ENCODE results near the gene CCDC187. TPM values are rescaled to one million over a fixed set of nuclear protein-coding genes. Genes with fewer than 3 reads are reported as not detected.

Gene CCDC187
- total RNA-seq, 1 donor from 2014 or later: not detected

DNA sequence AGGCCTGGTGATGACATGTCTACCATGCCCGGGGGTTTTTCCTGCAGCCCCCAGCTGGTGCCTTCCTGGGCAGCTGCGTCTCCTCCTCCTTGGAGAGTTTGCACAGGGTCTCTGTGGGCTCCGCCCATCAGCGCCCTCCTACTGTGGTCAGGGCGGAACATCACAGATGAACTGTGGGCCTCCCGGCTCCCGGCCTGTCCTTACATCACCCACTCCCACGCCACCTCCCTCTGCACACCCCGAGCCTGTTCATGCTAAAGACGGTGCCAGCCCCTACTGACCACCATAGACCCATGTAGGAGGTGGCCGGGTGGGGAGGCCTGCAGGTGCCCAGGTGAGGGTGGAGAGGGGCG, 36.0 kb upstream of the CCDC187 start:
- no peak for DNase-seq (ENCODE audit: low read depth, low spot score)

DNA sequence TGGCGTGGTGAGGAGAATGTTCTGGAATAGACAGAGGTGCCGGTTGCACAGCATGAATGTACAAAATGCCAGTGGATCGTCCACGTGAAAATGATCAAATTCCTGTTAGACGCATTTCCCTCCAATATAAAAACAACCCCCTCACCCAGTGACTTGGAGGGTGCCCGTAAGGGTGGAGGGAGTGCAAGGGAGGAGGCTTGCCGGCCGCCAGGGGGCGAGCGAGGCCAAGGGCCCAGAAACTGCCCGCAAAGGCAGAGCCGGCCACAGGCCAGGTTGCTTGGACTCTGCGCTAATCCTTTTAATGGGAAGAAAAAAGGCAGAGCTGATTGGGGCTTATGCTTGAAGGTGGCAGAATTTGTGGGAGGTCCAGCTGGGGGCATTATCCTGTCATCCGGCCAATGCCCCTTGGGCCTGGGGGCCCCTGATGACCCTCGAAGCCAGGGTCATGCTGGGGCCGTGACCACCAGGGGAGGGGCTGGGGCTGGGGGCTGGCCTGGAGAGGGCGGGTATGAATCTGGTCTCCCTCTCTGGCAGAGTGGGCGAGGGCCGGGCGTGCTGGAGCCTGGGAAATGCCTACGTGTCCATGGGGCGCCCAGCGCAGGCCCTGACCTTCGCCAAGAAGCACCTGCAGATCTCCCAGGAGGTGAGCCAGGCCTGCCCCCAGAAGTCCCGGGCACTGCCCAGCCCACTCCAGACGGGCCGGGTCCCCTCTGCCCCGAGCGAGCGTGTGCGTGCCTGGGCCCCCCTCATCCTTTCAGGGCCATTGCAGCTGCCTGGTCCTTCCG, 35.5 kb upstream of the CCDC187 start:
- peak; percentile 29 for DNase-seq (ENCODE audit: low read depth, low spot score)

DNA sequence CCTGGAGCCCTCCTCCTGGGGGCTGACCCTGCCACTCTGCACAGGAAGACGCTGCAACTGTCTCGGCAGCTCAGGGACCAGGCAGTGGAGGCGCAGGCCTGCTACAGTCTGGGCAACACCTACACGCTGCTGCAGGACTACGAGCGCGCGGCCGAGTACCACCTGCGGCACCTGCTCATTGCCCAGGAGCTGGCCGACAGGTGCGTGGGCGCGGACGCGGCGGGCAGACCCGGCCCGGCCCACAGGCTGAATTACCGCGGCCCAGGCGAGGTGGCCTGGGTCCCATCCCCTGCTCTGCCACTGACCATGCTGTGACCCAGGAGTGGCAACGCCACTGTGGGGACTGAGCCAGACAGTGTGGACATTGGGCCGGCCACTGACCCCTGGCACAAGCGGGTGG, 34.6 kb upstream of the CCDC187 start:
- no peak for DNase-seq (ENCODE audit: low read depth, low spot score)

- DNase-seq (ENCODE audit: low read depth, low spot score): no peak
Observed at GRCh38 chr9:136337416-136338395, 33.8 kb upstream of the CCDC187 start.

GRCh38 chr9:136336881-136337280, 33.0 kb upstream of the CCDC187 start:
- DNase-seq (ENCODE audit: low read depth, low spot score): no peak

- no peak for DNase-seq (ENCODE audit: low read depth, low spot score)
Observed at GRCh38 chr9:136336156-136336870, 32.4 kb upstream of the CCDC187 start.

GRCh38 chr9:136335296-136336155, 31.6 kb upstream of the CCDC187 start:
- DNase-seq (ENCODE audit: low read depth, low spot score): no peak

DNA sequence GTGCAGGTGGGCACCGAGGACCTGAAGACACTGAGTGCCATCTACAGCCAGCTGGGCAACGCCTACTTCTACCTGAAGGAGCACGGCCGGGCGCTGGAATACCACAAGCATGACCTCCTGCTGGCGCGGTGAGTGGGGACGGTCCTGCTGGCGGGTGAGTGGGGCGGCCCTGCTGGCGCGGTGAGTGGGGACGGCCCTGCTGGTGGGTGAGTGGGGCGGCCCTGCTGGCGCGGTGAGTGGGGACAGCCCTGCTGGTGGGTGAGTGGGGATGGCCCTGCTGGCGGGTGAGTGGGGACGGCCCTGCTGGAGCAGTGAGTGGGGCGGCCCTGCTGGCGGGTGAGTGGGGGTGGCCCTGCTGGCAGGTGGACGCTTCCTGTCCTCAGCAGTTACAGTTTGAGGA, 30.6 kb upstream of the CCDC187 start:
- DNase-seq (ENCODE audit: low read depth, low spot score): no peak

DNA sequence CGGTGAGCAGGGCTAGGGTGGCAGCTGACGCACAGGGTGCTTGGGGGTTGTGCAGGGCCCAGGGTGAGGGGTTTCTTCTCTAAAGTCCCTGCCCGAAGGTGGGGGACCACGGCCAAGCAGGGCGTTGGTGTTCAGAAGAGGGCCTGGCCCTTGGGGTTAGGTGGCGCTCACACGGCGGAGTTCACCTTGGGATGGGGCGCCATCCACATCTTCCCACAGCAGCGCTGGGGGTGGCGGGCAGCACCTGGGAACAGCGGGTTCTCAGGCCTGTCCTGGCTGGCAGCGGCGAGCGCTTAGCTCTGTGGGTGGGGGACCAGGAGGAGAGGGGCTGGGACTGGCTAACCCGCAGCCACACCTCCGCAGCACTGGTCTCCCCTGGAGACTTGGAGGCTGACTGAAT, 29.6 kb upstream of the CCDC187 start:
- DNase-seq (ENCODE audit: low read depth, low spot score): no peak

- DNase-seq (ENCODE audit: low read depth, low spot score): no peak
Observed at GRCh38 chr9:136333045-136333444, 29.2 kb upstream of the CCDC187 start.

GRCh38 chr9:136332482-136332983, 28.6 kb upstream of the CCDC187 start:
- no peak for DNase-seq (ENCODE audit: low read depth, low spot score)

DNA sequence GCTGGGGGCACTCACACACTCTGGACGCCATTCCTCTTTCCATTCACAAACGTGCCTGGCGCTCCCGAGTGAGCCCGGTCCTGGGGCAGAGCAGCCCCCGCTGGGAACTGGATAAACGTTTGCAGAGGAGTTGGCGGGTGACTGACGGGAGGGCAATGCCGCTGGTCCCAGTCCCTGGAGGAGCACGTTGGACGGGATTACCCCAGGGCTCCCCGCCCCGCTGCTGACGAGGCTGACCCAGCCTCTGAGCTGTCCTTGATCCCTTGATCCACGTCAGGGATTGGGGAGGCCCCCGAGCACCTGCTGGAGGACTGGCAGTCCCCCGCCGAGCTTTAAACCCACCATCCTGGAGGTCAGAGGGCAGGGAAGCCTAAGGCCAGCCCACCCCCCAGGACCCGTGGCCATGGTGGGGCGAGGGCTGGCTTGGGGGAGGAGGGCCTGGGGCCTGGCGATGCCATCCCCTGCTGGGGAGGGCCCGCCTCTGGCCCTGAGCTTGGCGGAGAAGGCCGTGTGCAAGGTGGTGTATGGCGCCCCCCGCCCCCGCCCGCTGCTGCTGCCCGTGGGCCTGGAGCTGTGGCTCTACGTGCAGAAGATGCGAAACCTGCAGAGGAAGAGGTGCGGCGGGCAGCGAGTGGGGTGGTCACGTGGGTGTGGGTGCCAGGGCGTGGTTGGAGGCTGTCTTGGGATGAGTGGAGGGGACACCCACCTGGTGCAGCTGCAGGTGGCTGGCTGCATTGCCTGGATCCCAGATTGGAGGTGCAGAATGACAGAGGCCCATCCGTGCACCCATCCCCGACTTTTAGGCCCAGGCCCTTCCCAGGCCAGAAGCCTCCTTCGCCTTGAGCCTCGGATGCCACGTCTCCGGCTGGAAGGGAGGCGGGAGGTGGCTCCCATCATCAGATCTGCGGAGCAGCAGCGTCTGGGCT, 27.9 kb upstream of the CCDC187 start:
- no peak for DNase-seq (ENCODE audit: low read depth, low spot score)

DNA sequence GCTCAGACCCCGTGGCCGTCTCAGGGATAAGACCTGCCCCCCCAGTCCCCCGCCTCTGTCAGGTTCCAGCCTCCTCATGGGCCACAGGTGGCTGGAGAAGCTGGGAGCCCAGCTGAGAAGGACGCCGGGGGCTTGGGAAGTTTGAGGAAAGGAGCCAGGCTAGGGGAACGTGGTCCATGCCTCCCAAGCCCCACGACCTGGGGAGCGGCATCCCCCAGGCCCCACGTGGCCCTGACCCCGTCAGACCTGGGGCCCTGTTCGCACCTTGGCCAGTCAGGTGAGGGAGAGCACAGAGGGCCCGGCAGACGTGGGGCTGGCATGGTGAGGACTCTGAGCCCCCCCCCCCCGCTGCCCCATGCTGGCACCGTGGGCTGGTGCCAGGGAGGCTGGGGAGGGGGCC, 27.1 kb upstream of the CCDC187 start:
- DNase-seq (ENCODE audit: low read depth, low spot score): no peak

DNA sequence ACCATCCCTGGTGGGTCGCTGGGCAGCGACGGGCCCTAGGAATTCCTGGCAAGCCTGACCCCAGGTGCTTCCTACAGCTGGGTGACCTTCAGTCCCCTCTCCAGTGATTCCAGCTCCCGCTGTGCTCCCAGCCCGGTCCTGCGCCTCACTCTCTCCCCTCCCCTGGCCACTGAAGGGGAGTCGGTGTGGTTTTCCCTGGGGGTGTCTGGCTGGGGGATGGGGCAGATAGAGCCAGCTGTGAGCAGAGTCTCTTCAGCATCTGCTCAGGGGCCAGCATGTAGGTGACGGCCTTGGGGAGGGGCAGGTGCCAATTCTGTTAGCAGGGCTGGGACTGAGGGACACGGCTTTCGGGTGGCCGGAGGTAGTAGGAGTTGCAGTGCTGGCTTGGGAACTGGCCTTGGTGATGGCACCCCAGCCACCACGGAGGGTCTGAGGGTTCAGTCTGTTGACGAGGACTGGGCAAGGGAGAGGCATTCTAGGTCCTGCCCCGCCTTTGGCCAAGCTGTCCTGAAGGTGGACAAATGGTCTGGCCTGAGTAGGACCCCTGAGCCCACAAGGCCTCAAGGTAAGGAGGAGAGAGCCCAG, 26.6 kb upstream of the CCDC187 start:
- no peak for DNase-seq (ENCODE audit: low read depth, low spot score)

GRCh38 chr9:136329636-136330405, 25.9 kb upstream of the CCDC187 start:
- no peak for DNase-seq (ENCODE audit: low read depth, low spot score)

DNA sequence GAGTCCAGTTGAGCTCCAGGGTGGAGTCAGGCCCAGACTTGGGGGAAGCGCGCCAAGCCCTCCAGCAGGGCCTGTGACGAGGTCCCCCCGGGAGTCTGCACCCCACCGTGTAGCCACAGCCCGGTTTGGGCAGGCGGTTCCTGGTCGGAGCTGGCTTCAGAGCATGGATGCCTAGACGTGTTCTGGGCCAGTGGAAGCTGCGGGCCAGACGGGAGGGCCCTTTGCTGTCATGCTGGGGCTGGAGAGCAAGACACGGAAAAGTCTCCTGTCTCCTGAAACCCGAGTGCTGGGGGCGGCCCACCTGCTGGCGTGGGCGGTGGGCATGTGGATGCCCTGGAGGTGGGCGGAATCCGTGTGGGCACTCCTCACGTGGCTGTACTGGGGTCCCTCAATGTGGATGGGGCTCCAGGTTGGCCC, 25.3 kb upstream of the CCDC187 start:
- DNase-seq (ENCODE audit: low read depth, low spot score): no peak

GRCh38 chr9:136328622-136329041, 24.7 kb upstream of the CCDC187 start:
- no peak for DNase-seq (ENCODE audit: low read depth, low spot score)

DNA sequence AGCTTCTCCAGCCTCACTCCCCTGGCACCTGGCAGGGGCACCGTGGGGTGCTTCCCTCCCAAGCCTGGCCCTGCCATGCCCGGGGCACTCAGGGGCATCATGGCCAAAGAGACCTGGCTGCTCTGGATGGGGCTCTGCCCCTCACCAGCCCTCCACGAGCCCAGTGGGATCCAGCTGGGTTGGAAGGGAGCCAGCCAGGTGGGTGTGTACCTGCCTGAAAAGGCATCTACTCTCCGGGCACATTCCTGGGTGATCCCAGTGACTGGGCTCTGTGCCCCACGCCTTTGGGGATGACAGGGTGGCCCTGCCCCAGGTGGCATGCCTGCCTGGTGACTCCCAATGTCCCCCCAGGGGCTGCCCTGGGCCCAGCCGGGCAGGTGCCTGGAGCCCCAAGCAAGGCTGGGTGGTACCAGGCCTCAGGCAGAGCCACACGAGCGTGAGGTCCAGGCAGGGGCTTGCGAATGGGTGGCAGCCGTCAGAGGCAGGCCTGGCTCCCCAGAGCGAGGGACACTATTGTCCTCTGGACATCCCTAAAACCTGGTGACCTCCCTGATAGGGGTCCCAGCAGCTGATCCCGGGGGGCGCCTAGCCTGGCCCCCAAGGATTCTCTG, 24.2 kb upstream of the CCDC187 start:
- no peak for DNase-seq (ENCODE audit: low read depth, low spot score)

All from pulmonary artery endothelial cell (primary cell).